PC-9 (cell line): ENCODE results near the gene KIF6.

Source experiments
- EZH2 ChIP-seq: fragments of 200-600 bp; sonication (generic); IDR thresholded peaks from 2 replicates; pipeline ENCODE4 v1.8.0; 2017; ENCODE audit warnings: antibody characterized with exemption, low read depth
- TF ChIP-seq, protein P1 (sequence below): fragments of 200-600 bp; sonication (generic); conservative IDR thresholded peaks from 2 replicates; pipeline ENCODE4 v1.6.1; 2017; ENCODE audit warnings: mixed run types, antibody characterized with exemption, mild to moderate bottlenecking, moderate library complexity

DNA sequence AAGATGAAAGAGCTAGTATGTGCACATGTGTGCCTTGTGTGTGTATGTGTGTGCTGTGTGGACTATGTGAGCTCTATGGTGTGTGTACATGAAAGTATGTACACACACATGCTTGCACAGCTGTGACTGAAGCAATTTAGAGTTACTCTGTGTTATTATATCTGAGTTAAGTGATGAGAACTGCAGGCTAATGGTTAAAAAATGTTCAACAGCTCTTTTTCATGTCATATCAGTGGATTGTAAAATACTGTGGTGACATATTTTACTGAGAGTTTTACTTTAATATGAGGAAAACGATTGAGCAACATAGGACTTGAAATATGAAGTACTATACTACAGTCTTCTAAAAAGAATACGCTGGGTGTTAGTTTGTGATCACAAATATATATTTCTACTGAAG is 207.0 kb downstream of the KIF6 start:
- TF ChIP-seq, protein P1, sequence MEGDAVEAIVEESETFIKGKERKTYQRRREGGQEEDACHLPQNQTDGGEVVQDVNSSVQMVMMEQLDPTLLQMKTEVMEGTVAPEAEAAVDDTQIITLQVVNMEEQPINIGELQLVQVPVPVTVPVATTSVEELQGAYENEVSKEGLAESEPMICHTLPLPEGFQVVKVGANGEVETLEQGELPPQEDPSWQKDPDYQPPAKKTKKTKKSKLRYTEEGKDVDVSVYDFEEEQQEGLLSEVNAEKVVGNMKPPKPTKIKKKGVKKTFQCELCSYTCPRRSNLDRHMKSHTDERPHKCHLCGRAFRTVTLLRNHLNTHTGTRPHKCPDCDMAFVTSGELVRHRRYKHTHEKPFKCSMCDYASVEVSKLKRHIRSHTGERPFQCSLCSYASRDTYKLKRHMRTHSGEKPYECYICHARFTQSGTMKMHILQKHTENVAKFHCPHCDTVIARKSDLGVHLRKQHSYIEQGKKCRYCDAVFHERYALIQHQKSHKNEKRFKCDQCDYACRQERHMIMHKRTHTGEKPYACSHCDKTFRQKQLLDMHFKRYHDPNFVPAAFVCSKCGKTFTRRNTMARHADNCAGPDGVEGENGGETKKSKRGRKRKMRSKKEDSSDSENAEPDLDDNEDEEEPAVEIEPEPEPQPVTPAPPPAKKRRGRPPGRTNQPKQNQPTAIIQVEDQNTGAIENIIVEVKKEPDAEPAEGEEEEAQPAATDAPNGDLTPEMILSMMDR, result no peak
- TF ChIP-seq EZH2, result no peak
